Activated T-cell treated with anti-CD3 and anti-CD28 coated beads, Interleukin-2, amount 50 U/mL, for 48 hours (primary cell): ENCODE measurements around the gene RNGTT.

Source experiments
- DNase-seq, 2 experiments: peaks; one replicate each; pipeline ENCODE4 v3.0.0-alpha.2; 2020

Gene RNGTT

DNA sequence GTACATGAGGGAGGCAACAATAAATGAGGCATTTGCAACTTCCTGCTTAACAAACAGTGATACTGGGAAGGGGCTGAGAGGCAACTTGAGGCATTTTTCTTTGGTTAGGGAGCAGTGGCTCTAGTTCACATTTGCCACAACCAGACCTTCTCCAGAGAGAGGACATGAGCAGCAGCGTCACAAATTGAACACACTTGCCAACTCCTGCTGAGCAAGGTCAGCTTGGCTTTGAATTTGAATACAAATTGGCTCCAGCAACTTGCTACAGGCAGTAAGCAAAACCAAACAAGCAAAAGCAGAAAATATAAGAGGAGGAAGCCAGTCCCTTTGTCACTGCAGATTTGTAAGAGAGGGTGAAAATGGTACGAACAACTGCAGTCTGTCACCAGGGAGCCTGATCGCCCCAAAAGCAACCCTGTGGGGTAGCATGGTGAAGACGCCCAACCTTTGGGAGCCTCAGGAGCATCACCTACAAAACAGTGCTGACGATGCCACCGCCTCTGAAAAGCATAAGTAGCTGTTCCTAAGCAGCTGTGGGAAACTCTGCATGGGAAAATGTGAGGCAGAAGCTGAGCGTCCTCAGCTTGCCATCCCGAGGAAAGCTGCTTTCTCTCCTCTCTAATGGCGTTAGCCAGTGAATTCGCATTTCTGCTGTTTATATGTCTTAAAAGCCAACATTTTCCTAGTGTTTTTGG is 378.7 kb downstream of the RNGTT start:
- DNase-seq = no peak

DNA sequence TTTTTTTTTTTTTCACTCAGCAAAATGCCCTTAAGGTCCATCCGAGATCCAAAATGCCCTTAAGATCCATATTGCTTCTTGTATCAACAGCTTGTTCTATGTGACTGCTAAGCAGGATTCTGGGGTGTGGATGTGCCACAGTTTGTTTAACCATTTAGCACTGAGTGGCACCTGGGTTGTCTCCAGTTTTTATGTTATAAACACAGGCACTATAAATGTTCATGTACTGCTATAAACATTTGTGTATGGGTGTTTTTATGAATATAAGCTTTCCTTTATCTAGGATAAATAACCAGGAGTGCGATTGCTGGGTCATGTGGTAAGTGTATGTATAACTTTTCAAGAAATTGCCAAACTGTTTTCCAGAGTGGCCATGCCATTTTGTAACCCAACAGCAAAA is 386.0 kb downstream of the RNGTT start:
- DNase-seq = no peak

DNA sequence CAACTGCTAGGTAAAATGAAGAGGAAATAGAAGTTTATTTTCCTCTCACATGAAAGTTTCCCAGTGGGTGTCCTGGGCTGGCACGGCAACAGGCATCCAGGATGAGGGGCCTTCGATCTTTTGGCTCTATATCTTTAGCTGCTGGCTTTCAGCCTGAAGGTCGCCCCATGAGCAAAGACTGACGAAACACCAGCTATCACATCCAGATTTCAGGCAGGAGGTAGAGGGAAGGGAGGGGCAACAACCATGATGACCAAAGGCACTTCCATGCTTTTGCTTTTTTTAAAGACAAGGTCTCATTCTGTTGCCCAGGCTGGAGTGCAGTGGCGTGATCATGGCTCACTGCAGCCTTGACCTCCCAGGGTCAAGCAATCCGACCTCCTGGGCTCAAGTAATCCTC is 387.9 kb downstream of the RNGTT start:
- DNase-seq = no peak

DNA sequence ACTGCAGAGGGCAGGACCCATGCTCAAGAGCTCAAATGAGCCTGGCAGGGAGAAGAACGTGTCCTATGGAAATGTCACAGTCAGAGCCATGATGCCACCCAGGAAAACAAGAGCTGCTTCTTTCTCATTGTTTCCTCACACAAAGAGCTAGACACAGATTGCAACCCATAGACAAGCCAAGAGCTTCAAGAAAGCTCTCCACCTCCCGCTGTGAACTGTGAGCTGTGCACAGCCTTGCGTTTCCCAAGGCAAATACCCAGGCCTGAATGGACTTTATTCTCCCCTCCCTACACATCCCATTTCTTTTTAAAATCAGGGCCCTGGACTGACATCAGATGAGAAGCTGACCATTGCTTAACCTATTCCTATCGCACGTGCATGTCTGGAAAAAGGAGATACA is 388.8 kb downstream of the RNGTT start:
- no peak for DNase-seq

DNA sequence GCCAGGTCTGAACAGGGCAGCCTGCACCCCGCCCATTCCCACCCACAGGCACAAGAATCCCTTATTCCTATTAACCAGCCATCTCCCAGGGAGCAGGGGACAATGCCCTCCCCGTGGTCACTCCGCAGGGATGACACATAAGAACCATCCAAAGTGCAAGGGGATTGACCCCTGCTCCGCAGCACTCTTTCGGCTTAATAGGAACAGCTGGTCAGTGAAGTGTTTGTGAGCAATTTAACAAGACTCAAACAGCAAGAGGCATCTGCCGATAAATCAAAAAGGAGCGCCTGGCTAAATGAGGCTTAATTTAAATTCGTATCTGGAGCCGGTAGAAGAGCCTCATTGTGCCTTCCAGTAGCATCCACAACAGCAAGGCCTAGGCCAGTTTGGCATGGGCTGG is 389.4 kb downstream of the RNGTT start:
- no peak for DNase-seq

DNA sequence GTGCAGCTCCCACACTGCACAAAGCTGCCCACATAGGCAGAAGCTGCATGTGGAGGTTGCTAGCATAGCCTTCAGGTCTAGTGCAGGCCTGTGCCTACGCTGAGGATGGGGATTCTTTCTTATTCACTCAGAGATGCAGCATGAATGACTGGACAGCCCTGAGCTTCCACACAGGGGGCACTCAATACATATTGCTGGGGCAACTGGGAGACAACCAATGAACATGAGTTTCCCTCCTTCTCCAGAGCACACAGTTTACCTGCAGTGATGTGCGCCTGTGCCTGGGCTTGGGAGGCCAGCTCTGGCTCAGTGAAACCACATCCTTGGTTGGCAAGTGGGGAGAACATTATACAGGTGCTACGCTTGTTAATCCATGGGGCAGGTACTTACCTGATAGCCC is 389.9 kb downstream of the RNGTT start:
- DNase-seq = no peak

DNA sequence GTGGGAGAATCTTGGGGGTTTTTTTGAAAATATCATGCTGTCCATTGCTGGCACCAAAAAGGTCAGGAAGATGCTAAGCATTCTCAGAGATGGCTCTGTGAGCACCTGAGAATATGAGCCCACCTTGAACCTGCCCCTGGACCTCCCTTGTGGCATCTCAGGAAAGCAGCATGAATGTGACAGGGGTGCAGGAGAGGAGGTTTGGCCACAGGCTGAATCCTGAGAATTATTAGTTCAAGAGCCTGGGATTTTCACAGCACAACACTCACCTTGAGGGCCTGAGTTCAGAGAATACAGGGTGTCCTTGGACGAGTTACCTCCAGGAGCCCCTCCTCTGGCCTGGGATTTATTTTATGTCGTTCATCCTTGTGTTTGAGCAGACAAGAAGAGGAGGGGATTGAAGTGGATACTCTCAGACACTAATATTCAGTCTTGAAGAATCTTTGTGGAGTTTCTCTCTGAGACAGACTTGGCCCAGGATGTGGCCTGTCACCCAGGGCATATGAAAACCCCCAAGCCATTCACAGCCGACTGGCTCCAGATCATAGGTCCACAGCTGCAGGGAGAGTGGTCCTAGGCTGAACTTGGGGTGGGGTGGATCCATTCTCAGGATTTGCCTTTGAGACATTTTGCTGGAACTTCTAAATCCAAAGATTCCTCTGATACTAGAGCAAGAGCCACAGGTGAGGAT is 390.8 kb downstream of the RNGTT start:
- no peak for DNase-seq

DNA sequence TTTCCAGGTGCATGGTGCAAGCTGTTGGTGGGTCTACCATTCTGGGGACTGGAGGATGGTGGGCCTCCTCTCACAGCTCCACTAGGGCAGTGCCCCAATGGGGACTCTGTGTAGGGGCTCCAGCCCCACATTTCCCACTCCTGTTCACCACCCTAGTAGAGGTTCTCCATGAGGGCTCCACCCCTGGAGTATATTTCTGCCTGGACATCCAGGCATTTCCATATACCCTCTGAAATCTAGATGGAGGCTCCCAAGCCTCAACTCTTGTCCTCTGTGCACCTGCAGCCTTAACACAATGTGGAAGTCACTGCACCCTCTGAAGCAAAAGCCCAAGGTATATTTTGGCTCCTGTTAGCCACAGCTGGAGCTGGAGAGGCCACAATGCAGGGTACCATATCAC is 393.5 kb downstream of the RNGTT start:
- no peak for DNase-seq

DNA sequence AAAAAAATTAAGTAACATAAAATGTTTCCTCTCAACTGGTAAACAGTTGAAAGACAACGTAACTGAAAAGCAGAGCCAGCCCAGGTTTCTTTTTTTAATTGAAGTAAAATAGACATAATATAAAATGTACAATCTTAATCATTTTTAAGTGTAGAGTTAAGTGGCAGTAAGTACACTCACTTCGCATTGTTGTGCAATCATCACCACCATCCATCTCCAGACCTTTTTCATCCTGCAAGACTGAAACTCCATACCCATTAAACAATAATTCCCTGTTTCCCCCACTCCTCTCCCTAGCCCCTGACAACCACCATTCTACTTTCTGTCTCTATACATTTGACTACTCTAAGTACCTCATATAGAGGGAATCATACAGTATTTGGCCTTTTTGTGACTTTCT is 395.7 kb downstream of the RNGTT start:
- DNase-seq = no peak

DNA sequence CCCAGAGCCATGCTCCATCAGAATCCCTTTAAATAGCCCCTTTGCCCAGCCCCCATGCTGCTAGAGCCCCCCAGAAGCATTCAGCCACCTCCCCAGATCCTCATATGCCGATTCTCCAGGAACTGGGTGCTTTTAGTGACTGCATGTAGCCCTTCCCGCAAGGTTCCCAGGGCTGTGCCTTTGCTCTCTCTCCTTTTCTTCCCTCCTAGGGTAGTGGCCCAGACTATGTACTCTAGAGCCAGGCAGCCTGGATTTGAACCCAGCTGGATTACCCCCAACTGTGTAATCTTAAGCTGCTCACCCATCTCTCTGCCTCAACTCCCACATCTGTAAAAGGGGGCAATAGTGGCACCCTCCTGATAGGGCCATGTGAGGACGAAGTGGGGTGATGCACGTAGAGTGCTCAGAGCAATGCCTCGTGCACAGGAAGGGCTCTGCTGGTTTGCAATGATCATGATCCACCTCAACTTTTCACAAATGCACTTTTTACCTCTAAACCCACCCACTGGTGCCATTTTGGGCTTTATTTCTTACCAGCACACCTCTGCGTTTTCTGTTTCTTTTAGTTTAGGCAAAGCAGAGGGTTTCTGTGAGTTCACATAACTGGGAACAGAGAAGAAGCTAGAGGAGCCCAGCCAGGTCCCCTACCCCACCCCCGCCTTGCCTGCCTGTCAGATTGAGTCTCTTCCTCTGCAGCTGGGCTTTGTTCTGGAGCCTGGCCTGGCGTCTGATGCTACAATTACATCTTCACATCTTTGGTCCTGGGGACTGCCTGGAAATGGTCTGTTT is 396.5 kb downstream of the RNGTT start:
- DNase-seq = no peak

DNA sequence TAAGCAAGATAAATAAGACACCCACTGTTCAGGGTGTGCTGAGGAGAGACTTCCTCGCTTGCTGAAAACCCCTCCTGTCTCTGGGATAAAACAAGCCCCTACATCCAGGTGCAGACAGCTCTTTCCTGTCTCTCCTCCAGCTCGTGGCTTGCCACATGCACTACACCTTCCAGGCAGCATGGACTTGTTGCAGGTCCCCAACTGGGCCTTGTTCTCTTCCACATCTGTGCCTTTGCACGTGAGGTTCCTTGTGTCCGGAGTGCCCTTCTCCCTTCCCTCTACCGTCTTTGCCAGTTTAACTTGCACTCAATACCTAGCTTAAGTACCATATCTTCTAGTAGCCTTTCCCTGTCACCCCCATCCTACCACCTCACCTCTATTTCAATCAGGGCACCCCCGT is 397.6 kb downstream of the RNGTT start:
- no peak for DNase-seq

DNA sequence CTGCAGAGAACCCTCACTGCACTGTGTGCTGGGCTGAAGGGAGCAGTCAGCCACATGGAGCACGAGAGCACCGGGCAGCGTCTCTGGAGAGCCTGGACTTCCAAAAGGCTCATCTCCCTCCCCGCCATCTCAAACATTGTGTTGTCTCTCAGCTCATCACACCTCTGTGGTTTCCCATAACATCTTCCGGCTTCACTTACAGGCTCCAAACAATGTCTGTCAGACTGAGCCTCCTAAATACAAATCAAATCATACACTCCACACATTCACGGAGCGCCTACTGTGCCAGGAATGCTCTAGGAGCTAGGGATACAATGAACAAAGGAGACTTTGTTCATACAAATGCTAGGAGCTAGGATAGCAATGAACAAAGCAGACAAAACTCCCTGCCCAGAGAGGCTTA is 398.0 kb downstream of the RNGTT start:
- no peak for DNase-seq

DNA sequence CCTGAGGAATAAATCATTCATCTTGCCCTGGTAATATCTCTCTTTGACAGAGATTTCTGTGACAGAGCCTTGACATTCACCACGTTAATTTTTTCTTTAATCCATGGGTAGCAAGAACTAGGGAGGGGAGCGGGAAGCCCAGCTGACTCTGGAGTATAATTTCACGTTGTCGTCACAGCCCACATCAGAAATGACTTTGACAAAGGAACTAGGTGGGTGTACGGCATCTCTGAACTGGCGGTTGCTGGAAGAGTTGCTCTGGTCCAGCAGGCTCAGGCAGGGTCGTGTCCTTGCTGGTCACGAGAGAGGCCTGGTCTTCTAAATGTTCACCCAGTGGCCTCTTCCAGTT is 400.2 kb downstream of the RNGTT start:
- no peak for DNase-seq

DNA sequence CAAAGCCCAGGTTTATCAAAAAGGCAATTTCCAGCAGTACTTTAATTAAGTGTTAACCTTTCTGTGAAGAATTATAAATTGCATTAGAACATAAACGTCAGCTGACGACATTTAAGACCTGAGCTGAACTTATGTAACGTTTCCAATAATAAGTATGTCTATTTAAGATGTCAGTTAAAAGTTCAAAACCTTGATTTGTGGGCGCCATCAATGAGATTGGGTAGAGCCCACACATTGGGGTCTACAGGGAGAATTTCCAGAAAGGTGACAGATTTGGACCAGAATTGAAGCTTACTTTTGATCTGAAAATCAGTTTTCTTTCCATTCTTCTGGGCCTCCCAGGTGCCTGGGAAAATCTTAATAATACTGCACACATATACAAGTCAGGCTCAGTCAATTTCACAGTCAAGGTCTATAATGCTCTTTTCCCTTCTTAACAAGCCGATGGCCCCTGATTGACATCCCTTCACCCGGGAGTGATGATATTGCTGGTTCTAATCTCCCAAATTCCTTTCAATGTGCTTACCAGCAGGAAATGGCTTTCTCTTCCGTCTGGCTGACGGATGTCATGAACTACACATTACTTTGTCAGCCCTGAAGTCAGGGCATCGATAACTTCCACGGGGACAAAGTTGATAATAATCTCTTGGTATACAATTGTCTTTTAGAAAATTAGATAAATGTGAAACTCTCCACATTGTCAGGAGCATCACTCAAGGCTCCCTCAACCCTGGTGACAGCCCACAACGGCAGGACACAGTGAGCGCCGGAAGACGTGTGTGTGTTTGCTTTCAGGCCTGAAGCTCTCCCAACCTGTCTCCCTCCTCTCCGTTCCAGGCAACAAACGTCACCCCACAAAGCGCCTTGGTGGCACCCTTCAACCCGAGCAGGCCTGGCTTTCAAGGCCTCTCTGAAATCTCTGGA is 400.8 kb downstream of the RNGTT start:
- DNase-seq = no peak

DNA sequence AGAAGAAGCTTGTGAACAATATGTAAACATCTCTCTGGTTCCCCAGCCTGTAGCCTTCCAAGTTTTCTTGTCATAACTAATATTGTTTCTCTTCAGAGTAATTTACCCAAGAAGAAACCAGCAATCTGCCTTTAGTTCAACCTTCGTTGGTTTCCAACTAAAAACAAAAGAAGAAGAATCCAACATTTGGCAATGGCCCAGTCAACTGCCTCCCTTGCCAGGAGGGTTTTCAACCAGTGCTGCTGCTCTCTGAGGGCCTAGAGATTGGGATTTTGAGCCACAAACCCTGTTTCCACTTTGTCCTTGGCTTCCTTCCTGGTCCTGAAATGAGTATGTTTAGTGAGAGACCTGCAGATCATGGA is 401.5 kb downstream of the RNGTT start:
- no peak for DNase-seq

DNA sequence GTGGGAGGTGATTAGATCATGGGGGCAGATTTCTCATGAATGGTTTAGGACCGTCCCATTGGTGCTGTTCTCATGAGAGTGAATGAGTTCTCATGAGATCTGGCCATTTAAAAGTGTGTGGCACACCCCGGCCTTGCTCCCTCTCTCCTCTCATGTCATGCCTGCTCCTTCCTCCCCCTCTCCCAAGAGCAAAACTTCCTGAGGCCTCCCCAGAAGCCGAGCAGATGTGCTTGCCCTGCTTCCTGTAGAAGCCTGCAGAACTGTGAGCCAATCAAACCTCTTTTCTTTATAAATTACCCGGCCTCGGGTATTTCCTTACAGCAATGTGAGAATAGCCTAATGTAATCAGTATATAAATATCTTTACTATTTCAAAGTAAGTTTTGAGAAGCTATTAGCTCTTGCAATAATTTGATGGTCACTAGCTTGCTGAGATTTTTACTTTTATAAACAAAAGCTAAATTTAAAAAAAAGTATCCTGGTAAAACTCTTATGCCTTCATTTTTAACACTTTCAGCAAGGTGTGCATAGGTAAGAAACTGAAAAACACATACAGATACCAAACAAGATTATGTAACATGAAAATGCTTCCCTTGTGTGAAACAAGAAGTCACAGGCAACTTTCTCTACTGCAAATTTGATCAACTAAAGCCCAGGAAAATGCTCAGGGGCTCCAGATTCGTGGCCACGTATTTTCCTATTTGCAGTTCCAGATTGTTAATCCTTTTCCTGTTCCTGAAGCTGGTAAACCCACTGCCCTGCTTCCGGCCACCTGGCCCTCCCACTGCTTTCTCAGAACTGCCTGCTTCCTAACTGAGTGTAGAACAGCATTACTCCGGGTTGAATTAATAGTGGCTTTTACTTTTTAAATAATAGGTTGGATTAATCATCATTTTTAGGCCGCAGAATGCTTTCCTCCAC is 402.1 kb downstream of the RNGTT start:
- no peak for DNase-seq
